ENCODE measurements around the gene STAC3.

DNA sequence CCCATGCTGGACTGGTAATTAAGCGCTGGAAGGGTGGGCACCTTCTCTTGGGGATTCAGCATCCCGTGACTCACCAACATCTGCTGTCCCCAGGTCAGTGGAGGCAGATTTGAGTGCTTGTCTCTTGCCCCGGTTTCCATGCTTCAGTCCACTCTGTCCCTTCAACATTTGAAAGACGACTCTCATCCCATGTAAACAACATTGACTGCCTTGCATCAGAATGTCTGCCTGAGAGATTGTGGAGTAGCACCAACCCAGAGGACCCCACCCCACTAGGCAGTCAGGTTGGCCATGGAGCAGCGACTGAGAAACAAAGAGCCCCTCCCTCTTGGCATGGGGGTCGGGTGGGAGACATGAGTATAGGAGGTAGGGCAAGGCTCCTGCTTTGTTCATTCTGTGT, 4.9 kb upstream of the STAC3 start:
- no peak for TF ChIP-seq SUZ12 (IDR thresholded peaks at IDR 0.05; ENCODE audit: extremely low read depth, insufficient read depth, insufficient read length)
- TF ChIP-seq YY1 (IDR thresholded peaks at IDR 0.05; ENCODE audit: insufficient read depth, insufficient read length): no peak
- TF ChIP-seq ZNF274 (IDR thresholded peaks at IDR 0.05; ENCODE audit: low read depth, low read length): no peak

Data from NT2/D1 (cell line).